Panc1 (cell line): ENCODE data around the gene INSIG2. TPM values are rescaled to one million over a fixed set of nuclear protein-coding genes. Genes with fewer than 3 reads are reported as not detected.

ENCODE experiments used
- ATAC-seq: fragments of 200-7000 bp; cut with Tn5 transposase; 2 replicates; pipeline ENCODE4 v1.9.1; 2020; ENCODE audit warnings: mild to moderate bottlenecking, moderate library complexity
- BruUV-seq: library from RNA; stranded (reverse); fragments of 400-500 nt; replicated peaks from 2 replicates; lab custom pipeline; 2021; lab: Mats Ljungman, UMichigan
- CTCF ChIA-PET: fragments of 300-600 bp; sonication (Branson Sonifier 250); formaldehyde crosslinking; loops from one replicate; lab custom pipeline; 2022; ENCODE audit warnings: antibody characterized with exemption; lab: Charles Lee
- POLR2A ChIA-PET: fragments of 300-600 bp; sonication (Branson Sonifier 250); formaldehyde crosslinking; loops from one replicate; lab custom pipeline; 2022; ENCODE audit warnings: antibody characterized with exemption; lab: Charles Lee
- DNase-seq: peaks from one replicate; pipeline ENCODE4 v3.0.0-alpha.2; 2010; ENCODE audit warnings: low read depth, low spot score
- H3K27ac ChIP-seq: 2 replicates; pipeline ENCODE4 v1.5.1; 2011; ENCODE audit warnings: mild to moderate bottlenecking, low read length, inconsistent platforms
- H3K27me3 ChIP-seq: fragments of 200-500 bp; sonication (Bioruptor generic); 2 replicates; pipeline ENCODE4 v1.6.0; 2014; ENCODE audit warnings: low read length, inconsistent platforms; ENCODE audit not compliant: control insufficient read depth, insufficient read depth
- H3K36me3 ChIP-seq: fragments of 200-500 bp; sonication (Bioruptor generic); 2 replicates; pipeline ENCODE4 v1.5.1; 2014; ENCODE audit warnings: inconsistent platforms, mild to moderate bottlenecking, low read length, moderate library complexity; ENCODE audit not compliant: control insufficient read depth, insufficient read depth
- H3K4me1 ChIP-seq: 2 replicates; pipeline ENCODE4 v1.5.1; 2011; ENCODE audit warnings: inconsistent platforms, mild to moderate bottlenecking, low read length, moderate library complexity; ENCODE audit not compliant: control insufficient read depth, insufficient read depth
- H3K4me3 ChIP-seq, 2 experiments: 2 replicates each; pipeline ENCODE4 v1.5.1; 2011 to 2012; ENCODE audit warnings: low read depth in 2 of 2, low read length in 2 of 2, mild to moderate bottlenecking in 2 of 2, inconsistent platforms in 1 of 2, moderate library complexity in 1 of 2
- H3K9me3 ChIP-seq: fragments of 200-500 bp; sonication (Bioruptor generic); 2 replicates; pipeline ENCODE4 v1.5.1; 2014; ENCODE audit warnings: low read depth, mild to moderate bottlenecking, inconsistent platforms, low read length, moderate library complexity; ENCODE audit not compliant: control insufficient read depth, insufficient read depth
- CTCF ChIP-seq: fragments of 450-650 bp; IDR thresholded peaks from 2 replicates; pipeline ENCODE4 v1.5.1; 2017; ENCODE audit warnings: mild to moderate bottlenecking
- POLR2AphosphoS5 ChIP-seq: IDR thresholded peaks from 2 replicates; pipeline ENCODE4 v1.6.1; 2012; ENCODE audit warnings: mild to moderate bottlenecking, low read depth, low read length, moderate library complexity
- SIN3A ChIP-seq: IDR thresholded peaks from 2 replicates; pipeline ENCODE4 v1.6.1; 2012; ENCODE audit warnings: low read depth, mild to moderate bottlenecking, low read length, moderate library complexity, borderline replicate concordance; ENCODE audit not compliant: insufficient read depth
- TCF7L2 ChIP-seq: IDR thresholded peaks from 2 replicates; pipeline ENCODE4 v1.6.1; 2011; ENCODE audit warnings: mild to moderate bottlenecking, low read depth, low read length, inconsistent platforms
- in situ Hi-C: cut with HindIII; loops from 2 replicates; pipeline ENCODE4 v1.10.0; 2016; ENCODE audit warnings: low sequenced_read_pairs, low pct_unique_long_range_greater_than_20kb
- intact Hi-C: fragments of 100-400 bp; cut with micrococcal nuclease; formaldehyde crosslinking; loops from one replicate; pipeline ENCODE4 v1.10.0; 2022; ENCODE audit not compliant: unreplicated experiment
- total RNA-seq: library from RNA; stranded (reverse); gene quantifications from one replicate; pipeline ENCODE4 v1.2.1, GENCODE V29; 2021; ENCODE audit not compliant: unreplicated experiment
- TF ChIP-seq, protein P1 (sequence below), 2 experiments: IDR thresholded peaks; 2 replicates each; pipeline ENCODE4 v1.6.1; 2011 to 2012; ENCODE audit warnings: low read depth in 2 of 2, control low read depth in 1 of 2, low read length in 1 of 2, mild to moderate bottlenecking in 1 of 2, moderate library complexity in 1 of 2; ENCODE audit not compliant: insufficient read depth in 1 of 2

INSIG2 gene
- total RNA-seq, 1 experiment from 2014 or later: 9.9 TPM

- H3K36me3 ChIP-seq: no peaks in the 10 kb centered on the region
- CTCF ChIA-PET: no interaction called here
- in situ Hi-C loops (no loop called here), intact Hi-C loops (no loop called here)
- ATAC-seq (no peak), DNase-seq (no peak)
- POLR2A ChIA-PET: no interaction called here
- peaks cover 5% of the 10 kb centered on the region; the same call in 1 of the 2 replicates for H3K27me3 ChIP-seq
- no peak overlapping the region for H3K27ac ChIP-seq
- no TSS peak for BruUV-seq
- H3K4me1 ChIP-seq: no peaks in the 10 kb centered on the region
- TF ChIP-seq TCF7L2: no peak
- TF ChIP-seq CTCF: no peak; the same call in 1 of the 2 replicates
- TF ChIP-seq, protein P1, sequence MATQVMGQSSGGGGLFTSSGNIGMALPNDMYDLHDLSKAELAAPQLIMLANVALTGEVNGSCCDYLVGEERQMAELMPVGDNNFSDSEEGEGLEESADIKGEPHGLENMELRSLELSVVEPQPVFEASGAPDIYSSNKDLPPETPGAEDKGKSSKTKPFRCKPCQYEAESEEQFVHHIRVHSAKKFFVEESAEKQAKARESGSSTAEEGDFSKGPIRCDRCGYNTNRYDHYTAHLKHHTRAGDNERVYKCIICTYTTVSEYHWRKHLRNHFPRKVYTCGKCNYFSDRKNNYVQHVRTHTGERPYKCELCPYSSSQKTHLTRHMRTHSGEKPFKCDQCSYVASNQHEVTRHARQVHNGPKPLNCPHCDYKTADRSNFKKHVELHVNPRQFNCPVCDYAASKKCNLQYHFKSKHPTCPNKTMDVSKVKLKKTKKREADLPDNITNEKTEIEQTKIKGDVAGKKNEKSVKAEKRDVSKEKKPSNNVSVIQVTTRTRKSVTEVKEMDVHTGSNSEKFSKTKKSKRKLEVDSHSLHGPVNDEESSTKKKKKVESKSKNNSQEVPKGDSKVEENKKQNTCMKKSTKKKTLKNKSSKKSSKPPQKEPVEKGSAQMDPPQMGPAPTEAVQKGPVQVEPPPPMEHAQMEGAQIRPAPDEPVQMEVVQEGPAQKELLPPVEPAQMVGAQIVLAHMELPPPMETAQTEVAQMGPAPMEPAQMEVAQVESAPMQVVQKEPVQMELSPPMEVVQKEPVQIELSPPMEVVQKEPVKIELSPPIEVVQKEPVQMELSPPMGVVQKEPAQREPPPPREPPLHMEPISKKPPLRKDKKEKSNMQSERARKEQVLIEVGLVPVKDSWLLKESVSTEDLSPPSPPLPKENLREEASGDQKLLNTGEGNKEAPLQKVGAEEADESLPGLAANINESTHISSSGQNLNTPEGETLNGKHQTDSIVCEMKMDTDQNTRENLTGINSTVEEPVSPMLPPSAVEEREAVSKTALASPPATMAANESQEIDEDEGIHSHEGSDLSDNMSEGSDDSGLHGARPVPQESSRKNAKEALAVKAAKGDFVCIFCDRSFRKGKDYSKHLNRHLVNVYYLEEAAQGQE (IDR thresholded peaks at IDR 0.05; ENCODE audit: insufficient read depth in 1 of 2, low read depth in 2 of 2, low read length in 1 of 2): no peak
- TF ChIP-seq POLR2AphosphoS5: no peak
- no peaks in the 10 kb centered on the region for H3K9me3 ChIP-seq
- no peak overlapping the region for H3K4me3 ChIP-seq
These were observed 60.5 kb downstream of the INSIG2 start for GRCh38 chr2:118148809-118149208.

DNA sequence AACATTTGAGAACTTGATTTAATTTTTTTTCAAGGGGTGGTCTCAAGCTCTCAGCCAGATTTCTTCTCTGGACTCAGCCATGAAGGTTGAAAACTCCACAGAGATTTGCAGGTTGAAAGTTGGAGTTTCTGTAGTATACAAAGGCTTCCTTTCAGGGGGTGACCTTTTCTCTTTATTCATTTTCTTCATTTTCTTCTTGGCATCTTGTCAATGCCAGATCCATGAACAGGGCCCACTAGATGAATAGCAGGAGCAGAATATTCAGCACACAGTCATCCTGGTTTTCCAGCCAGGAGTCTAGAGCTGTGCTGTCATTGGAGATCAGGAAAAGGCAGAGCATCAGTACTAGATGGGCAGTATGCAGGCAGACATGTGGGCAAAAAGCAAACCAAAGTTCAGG, 62.0 kb downstream of the INSIG2 start:
- DNase-seq (no peak), ATAC-seq (no peak)
- Histone ChIP-seq H3K9me3 (no peaks in the 10 kb centered on the region), H3K4me1 (no peaks in the 10 kb centered on the region), H3K27ac (no peak overlapping the region), H3K4me3 (no peak overlapping the region), H3K27me3 (peaks cover 2% of the 10 kb centered on the region; the same call in 1 of the 2 replicates), H3K36me3 (no peaks in the 10 kb centered on the region)
- BruUV-seq: no TSS peak
- in situ Hi-C loops (no loop called here), intact Hi-C loops (no loop called here)
- ChIA-PET POLR2A (no interaction called here), CTCF (no interaction called here)
- TF ChIP-seq SIN3A: no peak
- TF ChIP-seq TCF7L2: no peak
- TF ChIP-seq POLR2AphosphoS5: no peak
- TF ChIP-seq CTCF: no peak
- TF ChIP-seq, protein P1 (IDR thresholded peaks at IDR 0.05; ENCODE audit: insufficient read depth in 1 of 2, low read depth in 2 of 2, low read length in 1 of 2): no peak
